Adipose tissue (tissue), 3 donors: ENCODE data around the gene PSMD3. TPM values are rescaled to one million over a fixed set of nuclear protein-coding genes. Genes with fewer than 3 reads are reported as not detected.
"Not testable (repeated sequence)": the region's sequence is repeated elsewhere in the genome, so short reads cannot be mapped to it uniquely, and the experiment has no call there.

Source experiments
- H3K27ac ChIP-seq: one replicate; pipeline ENCODE4 v1.5.1; 2013; ENCODE audit warnings: low read depth, low read length
- WGBS, 3 donors: extraction: QIAGEN DNeasy Blood & Tissue Kit; methylation state at CpG; one replicate each; pipeline ENCODE4 v1.1.7; 2013; 5-methylcytosine and 5-hydroxymethylcytosine counted together
- polyA plus RNA-seq, 3 donors: library from polyadenylated mRNA; stranded (reverse); fragments of 200-250 nt; gene quantifications; one replicate each; pipeline ENCODE4 v1.2.3, GENCODE V29; 2013
- donor health status: healthy with polysubstance abuse.
- donor health status: Bipolar disorder and iron deficiency.
- donor health status: healthy.

The PSMD3 gene
- polyA plus RNA-seq, 3 donors: 42.6 to 81.7 (median 54.8) TPM

- WGBS, 3 donors: 1% methylated on average over 15 of the region's 15 CpGs
- H3K27ac ChIP-seq: no peak overlapping the region
These were observed 667 bp downstream of the PSMD3 start for GRCh38 chr17:39981207-39981741.

GRCh38 chr17:39981766-39982375 is 1.3 kb downstream of the PSMD3 start:
- 15 to 19% (median 16%) methylated on average over 7 of the region's 7 CpGs for WGBS, 3 donors
- H3K27ac ChIP-seq: no peak overlapping the region

GRCh38 chr17:39988206-39988810 is 7.7 kb downstream of the PSMD3 start:
- 90 to 91% (median 90%) methylated on average over 11 of the region's 11 CpGs for WGBS, 3 donors
- H3K27ac ChIP-seq: no peak overlapping the region

GRCh38 chr17:39994448-39994847 is 13.8 kb downstream of the PSMD3 start:
- 93 to 95% (median 95%) methylated on average over 11 of the region's 11 CpGs for WGBS, 3 donors
- H3K27ac ChIP-seq: no peak overlapping the region

- 90 to 95% (median 93%) methylated on average over 6 of the region's 6 CpGs for WGBS, 3 donors
- H3K27ac ChIP-seq: no peak overlapping the region
These were observed 14.8 kb downstream of the PSMD3 start for GRCh38 chr17:39995438-39995837.

- 74 to 84% (median 82%) methylated on average over 8 of the region's 8 CpGs for WGBS, 3 donors
- H3K27ac ChIP-seq: no peak overlapping the region
These were observed 15.6 kb downstream of the PSMD3 start for GRCh38 chr17:39996162-39996561.

GRCh38 chr17:39996800-39997199 is 16.2 kb downstream of the PSMD3 start:
- no peak overlapping the region for H3K27ac ChIP-seq
- 31 to 51% (median 36%) methylated on average over 6 of the region's 6 CpGs for WGBS, 3 donors

- 59 to 72% (median 67%) methylated on average over 4 of the region's 4 CpGs for WGBS, 3 donors
- H3K27ac ChIP-seq: no peak overlapping the region
These were observed 16.9 kb downstream of the PSMD3 start for GRCh38 chr17:39997543-39997942.

- H3K27ac ChIP-seq: no peak overlapping the region
- 85 to 90% (median 87%) methylated on average over 4 of the region's 4 CpGs for WGBS, 3 donors
These were observed 18.5 kb downstream of the PSMD3 start for GRCh38 chr17:39999067-39999466.

GRCh38 chr17:40000161-40000560 is 19.6 kb downstream of the PSMD3 start:
- H3K27ac ChIP-seq: no peak overlapping the region
- 90% methylated on average over 7 of the region's 7 CpGs for WGBS, 3 donors

- WGBS, 3 donors: 83 to 97% (median 96%) methylated on average over 8 of the region's 8 CpGs
- H3K27ac ChIP-seq: not testable (repeated sequence)
These were observed 20.7 kb downstream of the PSMD3 start for GRCh38 chr17:40001335-40001734.

- 82 to 94% (median 92%) methylated on average over 9 of the region's 9 CpGs for WGBS, 3 donors
- no peak overlapping the region for H3K27ac ChIP-seq
These were observed 23.5 kb downstream of the PSMD3 start for GRCh38 chr17:40004072-40004471.

GRCh38 chr17:40004712-40005111 is 24.1 kb downstream of the PSMD3 start:
- WGBS, 3 donors: 89 to 93% (median 91%) methylated on average over 7 of the region's 7 CpGs
- H3K27ac ChIP-seq: no peak overlapping the region

- 85 to 90% (median 88%) methylated on average over 6 of the region's 6 CpGs for WGBS, 3 donors
- no peak overlapping the region for H3K27ac ChIP-seq
These were observed 24.9 kb downstream of the PSMD3 start for GRCh38 chr17:40005520-40005919.

- WGBS, 3 donors: 91 to 98% (median 97%) methylated on average over 23 to 38 of the region's 38 CpGs
- not testable (repeated sequence) for H3K27ac ChIP-seq
These were observed 30.4 kb downstream of the PSMD3 start for GRCh38 chr17:40010946-40011500.

- not testable (repeated sequence) for H3K27ac ChIP-seq
- WGBS, 3 donors: 76 to 81% (median 78%) methylated on average over 19 to 21 of the region's 22 CpGs
These were observed 31.5 kb downstream of the PSMD3 start for GRCh38 chr17:40012017-40012647.

GRCh38 chr17:40014375-40014980 is 33.9 kb downstream of the PSMD3 start:
- peak overlapping the region; percentile 19 for H3K27ac ChIP-seq
- WGBS, 3 donors: 27 to 41% (median 31%) methylated on average over 18 of the region's 18 CpGs

- 47 to 48% (median 48%) methylated on average over 20 of the region's 20 CpGs for WGBS, 3 donors
- H3K27ac ChIP-seq: peak within 1 kb of the TSS; percentile 19
These were observed 34.7 kb downstream of the PSMD3 start, which contains the start of gene CSF3 for GRCh38 chr17:40015005-40015997. TSS of gene CSF3 (plus strand) at chr17:40015440. CDS start at chr17:40015475, 35 bp downstream.
